ENCODE results near the gene GPR155.

The GPR155 gene

GRCh38 chr2:174527101-174527721, 40.4 kb upstream of the GPR155 start:
- no peak overlapping the region for H3K4me3 ChIP-seq (replicated peaks; ENCODE audit: low read depth, low read length)

GRCh38 chr2:174524527-174524926, 37.7 kb upstream of the GPR155 start:
- H3K4me3 ChIP-seq (replicated peaks; ENCODE audit: low read depth, low read length), result no peak overlapping the region
- no peak for TF ChIP-seq CTCF (IDR thresholded peaks at IDR 0.05; ENCODE audit: low read length, missing control alignments)
- DNase-seq (ENCODE audit: low read depth), result no peak

More at GRCh38 chr2:174527101-174527721, 40.4 kb upstream of the GPR155 start:
- no peak for DNase-seq (ENCODE audit: low read depth)
- no peak for TF ChIP-seq CTCF (IDR thresholded peaks at IDR 0.05; ENCODE audit: low read length, missing control alignments)

- peak; percentile 33 for DNase-seq (ENCODE audit: low read depth)
- H3K4me3 ChIP-seq (replicated peaks; ENCODE audit: low read depth, low read length), result no peak overlapping the region
- TF ChIP-seq CTCF (IDR thresholded peaks at IDR 0.05; ENCODE audit: low read length, missing control alignments), result peak; percentile 25
Observed at GRCh38 chr2:174522553-174522952, 35.7 kb upstream of the GPR155 start.

GRCh38 chr2:174518395-174518794, 31.6 kb upstream of the GPR155 start:
- H3K4me3 ChIP-seq (replicated peaks; ENCODE audit: low read depth, low read length), result no peak overlapping the region
- TF ChIP-seq CTCF (IDR thresholded peaks at IDR 0.05; ENCODE audit: low read length, missing control alignments), result no peak
- DNase-seq (ENCODE audit: low read depth), result no peak

GRCh38 chr2:174516501-174517378, 29.9 kb upstream of the GPR155 start:
- no peak for DNase-seq (ENCODE audit: low read depth)
- no peak overlapping the region for H3K4me3 ChIP-seq (replicated peaks; ENCODE audit: low read depth, low read length)
- TF ChIP-seq CTCF (IDR thresholded peaks at IDR 0.05; ENCODE audit: low read length, missing control alignments), result no peak

- no peak for DNase-seq (ENCODE audit: low read depth)
- TF ChIP-seq CTCF (IDR thresholded peaks at IDR 0.05; ENCODE audit: low read length, missing control alignments), result no peak
- no peak overlapping the region for H3K4me3 ChIP-seq (replicated peaks; ENCODE audit: low read depth, low read length)
Observed at GRCh38 chr2:174512345-174512744, 25.5 kb upstream of the GPR155 start.
